ENCODE results near the gene CGRRF1.

Gene CGRRF1

GRCh38 chr14:54475911-54476310 lies 33.8 kb upstream of the CGRRF1 start:
- peaks cover 7% of the 10 kb centered on the region for H3K4me1 ChIP-seq (ENCODE audit: insufficient read depth, poor library complexity, severe bottlenecking)
- no peak for TF ChIP-seq CTCF (IDR thresholded peaks at IDR 0.05; ENCODE audit: poor library complexity, severe bottlenecking)
- no peak overlapping the region for H3K27ac ChIP-seq (ENCODE audit: poor library complexity, severe bottlenecking)
- peaks cover 77% of the 10 kb centered on the region for H3K36me3 ChIP-seq (ENCODE audit: low read depth)
- ATAC-seq (ENCODE audit: low read depth): no peak
- H3K4me3 ChIP-seq (ENCODE audit: severe bottlenecking): no peak overlapping the region
- no peaks in the 10 kb centered on the region for H3K9me3 ChIP-seq (ENCODE audit: severe bottlenecking)
- H3K27me3 ChIP-seq (ENCODE audit: insufficient read depth, poor library complexity, severe bottlenecking): no peaks in the 10 kb centered on the region
- DNase-seq (ENCODE audit: low spot score): no peak

GRCh38 chr14:54478636-54479215 lies 31.0 kb upstream of the CGRRF1 start:
- DNase-seq (ENCODE audit: low spot score): no peak
- Histone ChIP-seq H3K27ac (ENCODE audit: poor library complexity, severe bottlenecking) (no peak overlapping the region), H3K4me3 (ENCODE audit: severe bottlenecking) (no peak overlapping the region), H3K36me3 (ENCODE audit: low read depth) (peaks cover 97% of the 10 kb centered on the region), H3K9me3 (ENCODE audit: severe bottlenecking) (no peaks in the 10 kb centered on the region), H3K4me1 (ENCODE audit: insufficient read depth, poor library complexity, severe bottlenecking) (peaks cover 35% of the 10 kb centered on the region), H3K27me3 (ENCODE audit: insufficient read depth, poor library complexity, severe bottlenecking) (no peaks in the 10 kb centered on the region)
- ATAC-seq (ENCODE audit: low read depth): no peak
- no peak for TF ChIP-seq CTCF (IDR thresholded peaks at IDR 0.05; ENCODE audit: poor library complexity, severe bottlenecking)

DNA sequence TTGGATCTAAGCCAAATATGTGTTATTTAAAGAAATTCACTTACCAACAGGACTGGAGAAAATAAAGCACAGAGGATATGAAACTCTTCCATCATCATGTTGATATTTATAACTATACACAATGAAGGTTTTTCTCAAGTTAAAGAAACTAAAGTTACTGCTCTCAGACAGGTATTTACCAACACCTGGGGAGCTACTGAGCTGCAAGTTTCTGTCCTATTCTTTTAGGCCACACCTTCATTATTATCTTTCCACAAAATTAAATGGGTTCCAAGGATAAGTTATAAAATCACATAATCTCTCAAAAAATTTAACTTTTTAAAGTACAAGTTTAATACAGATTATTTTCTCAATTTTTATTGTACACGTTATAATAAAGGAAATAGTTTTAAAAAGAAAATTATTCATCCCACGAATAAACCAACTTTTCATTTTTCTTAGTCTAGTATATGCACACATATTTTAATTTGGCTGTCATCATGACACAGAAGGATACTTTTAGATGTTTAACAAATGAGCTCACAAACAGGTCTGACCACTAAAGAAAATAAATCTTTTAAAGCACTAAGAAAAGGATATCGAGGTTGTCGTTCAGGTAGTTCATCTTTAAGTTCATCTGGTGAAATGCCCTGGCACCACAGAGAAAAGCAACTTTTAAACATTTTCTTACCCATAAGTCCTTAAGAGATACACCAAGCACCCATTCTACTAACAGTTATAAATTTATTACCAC lies 28.7 kb upstream of the CGRRF1 start:
- no peak overlapping the region for H3K4me3 ChIP-seq (ENCODE audit: severe bottlenecking)
- H3K4me1 ChIP-seq (ENCODE audit: insufficient read depth, poor library complexity, severe bottlenecking): peaks cover 41% of the 10 kb centered on the region
- peak; percentile 8 for TF ChIP-seq CTCF (IDR thresholded peaks at IDR 0.05; ENCODE audit: poor library complexity, severe bottlenecking)
- DNase-seq (ENCODE audit: low spot score) (no peak), ATAC-seq (ENCODE audit: low read depth) (peak; percentile 71)
- no peaks in the 10 kb centered on the region for H3K9me3 ChIP-seq (ENCODE audit: severe bottlenecking)
- no peaks in the 10 kb centered on the region for H3K27me3 ChIP-seq (ENCODE audit: insufficient read depth, poor library complexity, severe bottlenecking)
- peak overlapping the region; percentile 65 for H3K27ac ChIP-seq (ENCODE audit: poor library complexity, severe bottlenecking)
- H3K36me3 ChIP-seq (ENCODE audit: low read depth): peaks cover 78% of the 10 kb centered on the region

- no peak overlapping the region for H3K4me3 ChIP-seq (ENCODE audit: severe bottlenecking)
- DNase-seq (ENCODE audit: low spot score): no peak
- H3K9me3 ChIP-seq (ENCODE audit: severe bottlenecking): no peaks in the 10 kb centered on the region
- no peaks in the 10 kb centered on the region for H3K27me3 ChIP-seq (ENCODE audit: insufficient read depth, poor library complexity, severe bottlenecking)
- H3K27ac ChIP-seq (ENCODE audit: poor library complexity, severe bottlenecking): peak overlapping the region; percentile 65
- H3K36me3 ChIP-seq (ENCODE audit: low read depth): peaks cover 72% of the 10 kb centered on the region
- no peak for TF ChIP-seq CTCF (IDR thresholded peaks at IDR 0.05; ENCODE audit: poor library complexity, severe bottlenecking)
- H3K4me1 ChIP-seq (ENCODE audit: insufficient read depth, poor library complexity, severe bottlenecking): peaks cover 41% of the 10 kb centered on the region
- ATAC-seq (ENCODE audit: low read depth): peak; percentile 66; the same call in 2 of the 3 replicates
Measured at GRCh38 chr14:54481695-54482094, 28.0 kb upstream of the CGRRF1 start.
